ACHN (cell line): Measurements from ENCODE around the gene DPM1.
"Not testable (repeated sequence)": the region's sequence is repeated elsewhere in the genome, so short reads cannot be mapped to it uniquely, and the experiment has no call there.

Experiments used
- DNase-seq: peaks from one replicate; pipeline ENCODE4 v3.0.0-alpha.2; 2015
- in situ Hi-C: cut with HindIII; loops from 2 replicates; pipeline ENCODE4 v1.10.0; 2017; ENCODE audit warnings: low sequenced_read_pairs, low pct_ligation_motif_present, low pct_unique_long_range_greater_than_20kb

The DPM1 gene

DNA sequence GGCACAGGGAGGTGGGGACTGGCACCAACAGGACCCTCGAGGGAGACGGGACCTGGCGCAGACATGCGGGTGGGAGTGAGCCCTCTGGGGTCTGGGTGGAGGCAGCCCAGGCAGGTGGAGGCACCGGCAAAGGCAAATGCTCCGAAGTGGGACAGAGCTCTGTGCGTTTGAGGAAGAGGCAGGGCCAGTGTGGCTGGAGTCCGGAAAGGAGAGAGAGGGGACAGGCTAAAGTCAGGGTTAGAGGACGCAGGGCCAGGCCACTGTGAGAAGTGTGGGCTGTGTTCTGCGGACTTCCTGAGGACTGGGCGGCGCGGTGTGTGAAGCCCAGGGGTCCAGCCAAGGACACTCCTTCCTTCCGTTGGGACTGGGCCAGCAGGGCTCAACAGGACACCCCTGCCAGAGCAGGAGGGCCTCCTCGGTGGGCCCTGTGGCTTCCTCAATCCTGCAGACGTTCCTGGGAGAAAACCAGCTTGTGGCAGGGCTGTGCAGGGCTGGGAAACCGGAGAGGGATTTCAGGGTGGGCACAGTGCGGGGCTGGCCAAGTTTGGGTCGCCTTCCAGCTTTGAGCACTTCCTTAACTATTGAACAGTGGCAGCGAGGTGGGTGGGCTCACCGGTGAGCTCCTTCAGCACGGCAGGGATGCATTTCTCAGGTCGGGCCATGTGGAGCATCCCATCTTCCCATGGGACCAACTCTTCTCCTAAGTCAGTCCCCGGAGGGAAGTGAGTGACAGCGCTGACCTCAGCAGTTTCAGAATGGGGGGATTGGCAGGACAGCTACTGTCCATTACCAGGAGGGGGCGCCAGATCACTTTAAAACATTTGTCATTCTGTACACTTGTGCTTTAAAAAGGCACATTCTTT, 22.8 kb upstream of the DPM1 start:
- in situ Hi-C loops = no loop called here
- peak; percentile 66 for DNase-seq

DNA sequence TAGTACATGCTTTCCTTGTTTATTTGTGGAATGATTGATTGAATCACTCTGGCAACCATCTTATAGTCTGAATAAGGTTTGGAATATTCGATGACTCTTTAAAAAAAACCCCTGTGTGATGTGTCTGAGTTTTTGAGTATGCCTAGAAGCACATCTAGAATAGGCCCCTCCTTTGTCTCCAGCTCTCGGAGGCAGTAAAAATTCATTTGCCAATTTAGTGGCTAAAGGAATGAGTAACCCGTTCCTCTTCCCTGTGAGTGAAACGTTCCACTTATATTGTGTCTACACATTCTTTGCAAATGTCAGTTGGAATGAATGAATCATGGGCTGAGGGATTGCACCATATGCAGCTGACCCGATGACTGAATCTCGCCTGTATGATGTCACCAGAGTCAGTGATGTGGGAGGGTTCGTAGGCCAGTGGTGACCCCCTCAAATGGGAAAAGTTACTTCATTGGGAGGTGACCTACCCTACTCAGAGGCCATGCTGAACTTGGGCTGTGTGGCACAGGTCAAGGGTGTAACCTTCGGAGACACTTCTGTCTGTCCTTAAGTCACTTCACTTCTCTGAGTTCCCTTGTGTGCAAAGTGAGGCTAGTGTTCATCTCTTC, 21.8 kb upstream of the DPM1 start:
- DNase-seq = peak; percentile 95

DNA sequence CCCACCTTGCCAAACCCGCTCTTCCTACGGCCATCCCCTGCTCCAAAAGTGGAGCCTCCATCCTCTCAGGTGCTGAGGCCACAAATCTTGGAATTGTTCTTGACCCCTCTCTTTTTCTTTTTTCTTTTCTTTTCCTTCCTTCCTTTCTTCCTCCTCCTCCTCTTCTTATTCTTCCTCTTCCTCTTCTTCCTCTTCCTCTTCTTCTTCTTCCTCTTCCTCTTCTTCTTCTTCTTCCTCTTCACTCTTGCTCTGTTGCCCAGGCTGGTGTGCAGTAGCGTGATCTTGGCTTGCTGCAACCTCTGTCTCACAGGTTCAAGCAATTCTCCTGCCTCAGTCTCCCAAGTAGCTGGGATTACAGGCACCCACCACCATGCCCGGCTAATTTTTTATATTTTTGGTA, 20.2 kb upstream of the DPM1 start:
- DNase-seq, in situ Hi-C loops: not testable (repeated sequence)

More for the DNA sequence above, 21.8 kb upstream of the DPM1 start:
- in situ Hi-C loops = no loop called here

DNA sequence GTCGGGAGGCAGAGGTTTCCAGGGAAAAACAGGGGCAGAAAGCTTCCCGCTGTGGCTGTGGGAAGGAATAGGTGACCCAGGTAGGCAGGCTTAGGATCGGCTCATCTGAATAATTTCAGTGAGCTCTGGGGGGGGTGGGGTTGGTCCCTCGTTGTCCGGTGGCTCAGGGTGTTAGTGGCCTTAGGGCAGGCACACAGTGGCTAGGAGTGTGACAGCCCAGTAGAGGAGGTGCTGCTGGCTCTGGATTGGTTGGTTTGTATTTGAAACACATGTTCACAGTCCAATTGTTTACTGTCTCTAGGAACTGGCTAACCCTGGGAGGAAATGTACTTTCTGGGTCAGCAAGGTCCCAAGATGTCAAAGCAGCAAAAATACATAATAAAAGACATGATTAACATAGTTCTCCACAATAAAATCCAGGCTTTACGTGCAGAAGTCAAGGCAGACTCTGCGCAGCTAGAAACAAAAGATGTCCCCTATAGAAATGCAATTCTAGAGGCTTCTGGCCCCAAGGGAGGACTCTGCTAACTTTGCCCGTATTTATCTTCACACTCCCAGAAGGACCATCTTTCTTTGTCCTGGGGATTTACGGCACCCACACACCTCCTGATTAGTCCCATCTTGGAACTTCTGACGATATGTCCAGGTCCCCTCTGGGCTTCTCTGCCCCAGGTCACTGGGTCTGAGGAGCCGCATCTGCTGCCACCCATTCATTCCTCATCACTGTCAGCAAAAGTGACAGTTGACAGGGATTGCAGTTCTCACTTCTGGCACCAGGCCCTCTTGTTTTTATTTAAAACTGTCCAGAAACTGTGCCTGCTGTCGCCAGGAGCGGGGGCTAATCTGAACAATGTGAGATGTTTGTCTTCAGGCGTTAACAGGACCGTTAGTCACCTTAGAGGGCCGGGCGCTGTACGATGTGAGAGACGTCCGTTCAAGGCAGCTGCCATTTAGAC, 19.0 kb upstream of the DPM1 start:
- DNase-seq = no peak
- in situ Hi-C loops = no loop called here

DNA sequence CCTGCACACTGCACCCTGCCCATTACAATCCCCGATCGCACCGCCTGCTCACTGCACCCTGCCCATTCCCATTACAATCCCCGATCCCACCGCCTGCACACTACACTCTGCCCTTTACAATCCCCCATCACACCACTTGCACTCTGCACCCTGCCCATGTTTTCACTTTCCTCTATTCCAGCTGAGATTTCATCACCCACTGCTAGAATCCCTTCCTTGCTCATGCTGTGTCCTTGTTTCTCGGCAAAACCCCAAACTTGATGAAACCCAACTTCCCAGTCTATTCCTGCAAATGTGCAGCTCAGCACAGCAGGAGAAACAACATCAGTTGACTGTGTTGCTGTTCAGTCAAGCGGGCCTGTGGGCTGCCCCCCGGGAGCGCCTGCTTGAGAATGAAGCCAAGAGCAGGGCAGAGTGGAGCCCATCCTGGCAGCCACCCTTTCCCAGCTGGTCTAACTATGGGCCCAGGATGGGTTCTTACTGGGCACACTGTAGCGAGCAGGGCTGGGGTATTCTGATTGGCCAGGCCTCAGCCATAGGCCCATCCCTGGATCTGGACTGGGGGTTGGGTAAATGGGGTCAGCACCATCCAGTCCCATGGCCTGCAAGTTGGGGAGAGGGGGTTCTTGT, 17.5 kb upstream of the DPM1 start:
- in situ Hi-C loops = no loop called here
- DNase-seq = no peak

DNA sequence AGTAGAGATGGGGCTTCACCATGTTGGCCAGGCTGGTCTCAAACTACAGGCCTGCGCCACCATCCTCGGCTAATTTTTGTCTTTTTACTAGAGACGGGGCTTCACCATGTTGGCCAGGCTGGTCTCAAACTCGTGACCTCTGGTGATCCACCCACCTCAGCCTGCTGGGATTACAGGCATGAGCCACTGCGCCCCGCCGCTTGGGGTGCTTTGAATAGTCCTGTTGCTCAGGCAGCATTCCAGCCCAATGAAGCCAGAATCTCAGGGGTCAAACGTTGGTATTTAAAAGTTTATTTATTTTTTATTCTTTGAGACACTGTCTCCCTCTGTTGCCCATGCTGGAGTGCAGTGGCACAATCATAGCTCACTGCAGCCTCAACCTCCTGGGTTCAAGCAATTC, 11.6 kb upstream of the DPM1 start:
- in situ Hi-C loops = no loop called here
- no peak for DNase-seq

DNA sequence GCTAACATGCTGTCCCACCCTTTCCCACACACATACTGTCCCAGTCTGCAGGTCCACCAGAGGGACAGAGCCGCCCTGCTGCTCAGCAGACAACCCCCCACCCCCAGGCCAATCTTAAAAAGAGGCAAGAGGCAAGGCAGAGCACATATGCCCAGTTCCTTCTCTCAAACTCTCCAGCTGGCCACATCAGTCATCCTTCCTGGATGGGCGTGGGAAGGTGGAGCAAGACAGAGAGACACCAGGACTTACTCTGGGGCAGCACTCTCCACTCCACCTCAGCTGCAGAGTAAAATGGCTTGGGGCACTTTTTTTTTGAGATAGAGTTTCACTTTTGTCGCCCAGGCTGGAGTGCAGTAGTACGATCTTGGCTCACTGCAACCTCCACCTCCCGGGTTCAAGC, 11.1 kb upstream of the DPM1 start:
- DNase-seq = no peak
- in situ Hi-C loops = no loop called here

DNA sequence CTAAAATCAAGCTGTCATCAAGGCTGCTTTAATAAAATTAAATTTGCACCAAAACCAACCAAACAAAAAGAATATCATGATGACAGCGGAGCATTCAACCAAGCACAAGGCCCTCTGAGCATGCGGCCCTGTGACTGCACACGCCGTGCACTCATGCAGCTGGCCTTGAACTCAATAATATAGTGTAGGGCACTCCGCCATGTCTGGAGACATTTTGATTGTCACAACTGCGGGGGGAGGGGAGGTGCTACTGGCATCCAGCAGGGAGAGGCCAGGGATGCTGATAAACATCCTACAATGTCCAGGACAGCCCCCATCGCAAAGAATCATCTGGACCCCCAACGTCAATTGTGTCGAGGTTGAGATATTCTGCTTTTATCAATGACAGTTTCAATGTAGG, 10.0 kb upstream of the DPM1 start:
- in situ Hi-C loops = no loop called here
- DNase-seq = no peak

DNA sequence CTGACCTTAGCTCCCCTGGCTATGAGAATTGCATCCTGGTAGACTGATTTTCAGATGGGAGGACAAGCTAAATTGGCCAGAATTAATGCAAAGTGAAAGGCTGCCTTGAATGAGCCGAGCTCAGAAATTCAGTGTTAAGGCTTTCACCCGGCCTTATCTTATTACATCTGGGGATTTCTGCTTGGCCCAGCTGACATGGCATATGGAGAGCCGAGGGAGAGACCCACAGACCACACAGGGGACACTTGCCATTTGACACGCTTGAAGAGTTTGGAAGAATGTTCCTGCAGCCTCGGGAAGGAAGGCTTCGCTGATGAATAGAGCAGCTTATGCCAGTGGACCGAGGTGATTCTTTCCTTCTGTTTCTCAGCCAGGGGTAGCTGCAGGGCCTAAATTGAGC, 9.3 kb upstream of the DPM1 start:
- in situ Hi-C loops = no loop called here
- peak; percentile 60 for DNase-seq

DNA sequence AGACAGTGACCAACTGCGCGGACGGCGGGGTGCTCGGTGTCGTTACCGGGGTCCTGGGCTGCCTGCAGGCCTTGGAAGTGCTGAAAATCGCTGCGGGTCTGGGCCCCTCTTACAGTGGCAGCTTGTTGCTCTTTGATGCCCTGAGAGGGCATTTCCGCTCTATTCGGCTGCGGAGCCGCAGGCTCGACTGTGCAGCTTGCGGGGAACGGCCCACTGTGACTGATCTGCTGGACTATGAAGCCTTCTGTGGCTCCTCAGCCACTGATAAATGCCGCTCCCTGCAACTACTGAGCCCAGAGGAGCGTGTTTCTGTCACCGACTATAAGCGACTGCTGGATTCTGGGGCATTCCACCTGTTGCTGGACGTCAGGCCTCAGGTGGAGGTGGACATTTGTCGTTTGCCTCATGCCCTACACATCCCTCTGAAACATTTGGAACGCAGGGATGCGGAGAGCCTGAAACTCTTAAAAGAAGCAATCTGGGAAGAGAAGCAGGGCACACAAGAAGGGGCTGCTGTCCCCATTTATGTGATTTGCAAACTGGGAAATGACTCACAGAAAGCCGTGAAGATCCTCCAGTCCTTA, 1.3 kb upstream of the DPM1 start:
- DNase-seq = no peak
- in situ Hi-C loops = no loop called here

DNA sequence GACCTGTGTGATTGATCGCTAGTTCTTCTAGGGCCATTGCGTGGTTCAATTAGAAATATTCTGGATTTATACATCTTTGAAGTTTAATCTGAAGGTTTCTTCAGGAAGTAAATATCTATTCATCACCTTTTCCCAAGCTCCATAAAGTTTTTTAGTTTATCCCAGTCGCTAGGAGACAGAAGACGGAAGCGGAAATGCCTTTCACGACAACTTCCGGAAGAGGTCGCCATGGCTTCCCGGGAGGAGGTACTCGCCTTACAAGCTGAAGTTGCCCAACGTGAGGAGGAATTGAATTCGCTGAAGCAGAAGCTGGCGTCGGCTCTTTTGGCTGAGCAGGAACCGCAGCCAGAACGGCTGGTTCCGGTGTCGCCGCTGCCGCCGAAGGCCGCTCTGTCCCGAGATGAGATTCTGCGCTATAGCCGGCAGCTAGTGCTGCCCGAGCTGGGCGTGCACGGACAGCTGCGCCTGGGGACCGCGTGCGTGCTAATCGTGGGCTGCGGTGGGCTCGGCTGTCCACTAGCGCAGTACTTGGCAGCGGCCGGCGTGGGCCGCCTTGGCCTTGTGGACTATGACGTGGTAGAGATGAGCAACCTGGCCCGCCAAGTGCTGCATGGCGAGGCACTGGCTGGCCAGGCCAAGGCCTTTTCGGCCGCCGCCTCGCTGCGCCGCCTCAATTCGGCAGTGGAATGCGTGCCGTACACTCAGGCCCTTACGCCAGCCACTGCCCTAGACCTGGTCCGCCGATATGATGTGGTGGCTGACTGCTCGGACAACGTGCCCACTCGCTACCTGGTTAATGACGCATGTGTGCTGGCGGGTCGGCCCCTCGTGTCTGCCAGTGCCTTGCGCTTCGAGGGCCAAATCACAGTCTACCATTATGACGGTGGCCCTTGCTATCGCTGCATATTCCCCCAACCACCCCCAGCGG, 547 bp upstream of the DPM1 start, which contains the start of gene MOCS3:
Gene MOCS3, plus strand, starts transcription at position 204 of the 928 bp plus-strand sequence. Its CDS starts 25 bp downstream, at position 229.
- DNase-seq = peak; percentile 87
- in situ Hi-C loops = no loop called here

DNA sequence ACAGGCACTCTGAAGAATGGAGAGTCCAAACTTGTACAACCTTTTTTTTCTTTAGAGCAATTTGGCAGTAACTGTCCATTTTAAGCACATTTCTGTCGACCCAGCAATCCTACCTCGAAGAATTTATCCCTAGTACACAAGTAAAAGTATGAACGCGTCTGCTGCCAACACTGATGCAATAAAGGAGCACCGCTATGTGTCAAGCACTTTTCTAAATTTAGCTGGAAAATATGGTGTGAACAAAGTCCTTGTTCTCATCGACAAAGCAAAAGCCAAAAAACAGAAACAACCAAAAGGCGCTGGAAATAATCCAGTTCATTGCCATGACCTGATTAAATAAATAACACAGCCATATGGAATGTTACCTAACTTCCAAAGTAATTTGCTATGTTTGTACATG, 1.1 kb downstream of the DPM1 start:
- DNase-seq = no peak
- in situ Hi-C loops = no loop called here

DNA sequence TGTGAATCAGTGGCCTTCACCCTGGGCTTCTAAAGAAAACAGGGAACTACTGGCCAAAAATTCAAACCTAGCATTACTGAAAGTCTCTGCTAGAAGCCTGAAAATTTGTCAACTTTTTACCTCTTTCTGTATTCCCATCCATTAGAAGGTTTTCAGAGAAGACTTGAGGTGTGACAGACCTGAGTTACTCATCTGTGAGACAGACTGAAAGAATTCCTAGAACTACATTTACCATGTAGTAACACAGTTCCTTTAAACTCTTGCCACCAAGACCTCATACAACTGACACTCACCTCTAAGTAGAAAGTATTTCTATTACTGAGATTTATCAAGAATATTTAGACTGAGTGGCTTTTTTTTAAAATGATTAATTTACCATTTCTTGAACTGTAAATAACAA, 4.5 kb downstream of the DPM1 start:
- in situ Hi-C loops = no loop called here
- no peak for DNase-seq

DNA sequence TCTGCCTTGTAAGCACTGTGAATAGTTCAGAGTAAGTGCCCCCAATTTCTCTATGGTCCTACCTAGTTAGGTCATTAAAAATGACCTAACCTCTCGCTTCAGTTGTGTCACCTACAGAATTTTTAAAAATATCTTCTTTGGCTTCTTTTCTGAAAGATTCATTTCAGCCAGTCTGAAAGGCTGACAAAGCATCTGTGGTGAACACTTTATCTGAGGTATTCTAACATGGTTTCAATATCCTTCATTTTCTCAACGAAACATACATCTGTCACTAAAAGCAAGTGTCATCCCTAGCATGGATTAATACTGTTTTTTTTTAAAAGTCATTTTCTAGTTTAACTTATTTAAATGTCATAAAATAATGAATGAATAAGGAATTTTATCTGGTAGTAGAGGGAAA, 5.1 kb downstream of the DPM1 start:
- in situ Hi-C loops = no loop called here
- no peak for DNase-seq

DNA sequence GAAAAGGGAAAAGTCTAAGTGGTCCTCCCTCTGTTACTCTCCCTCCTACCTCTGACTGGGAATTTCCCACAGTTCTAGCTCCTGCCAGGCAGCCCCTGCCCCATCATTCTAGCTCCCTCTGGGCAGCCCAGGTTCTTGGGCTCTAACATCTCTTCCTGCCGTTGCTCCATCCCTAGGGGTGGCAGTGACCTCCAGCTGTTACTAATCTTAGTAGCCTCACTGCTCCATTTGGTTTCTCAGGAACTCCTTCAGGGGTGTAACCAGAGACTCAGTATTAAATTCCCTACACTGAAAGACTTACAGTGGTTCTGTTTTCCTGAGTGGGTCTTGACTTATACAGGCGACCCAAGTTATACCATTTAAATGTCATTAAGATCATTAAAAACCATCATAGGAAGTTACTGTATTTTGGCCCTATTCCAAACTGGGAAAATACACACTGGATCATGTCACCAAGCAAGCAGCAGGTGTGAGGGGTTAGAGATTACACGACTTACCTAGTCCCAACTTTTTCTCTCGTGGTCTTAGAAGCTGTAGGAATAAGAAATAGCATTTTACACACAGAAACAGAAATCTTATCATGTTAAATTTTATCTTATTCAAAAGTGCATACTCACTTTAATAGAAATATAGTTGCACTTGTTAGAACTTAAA, 10.1 kb downstream of the DPM1 start:
- in situ Hi-C loops = no loop called here
- no peak for DNase-seq

DNA sequence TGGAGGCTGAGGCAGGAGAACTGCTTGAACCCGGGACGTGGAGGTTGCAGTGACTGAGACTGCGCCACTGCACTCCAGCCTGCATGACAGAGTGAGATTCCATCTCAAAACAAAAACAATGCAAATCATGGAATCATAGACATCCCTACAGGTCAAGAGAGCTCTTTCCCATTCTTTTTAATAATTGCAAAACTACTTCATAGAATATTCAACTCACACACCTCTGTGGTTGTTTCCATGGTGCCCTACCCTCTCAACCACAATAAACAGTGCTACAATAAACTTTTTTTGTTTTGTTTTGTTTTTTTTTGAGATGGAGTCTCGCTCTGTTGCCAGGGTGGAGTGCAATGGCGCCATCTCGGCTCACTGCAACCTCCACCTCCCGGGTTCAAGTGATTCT, 15.3 kb downstream of the DPM1 start:
- in situ Hi-C loops = no loop called here
- DNase-seq = no peak

DNA sequence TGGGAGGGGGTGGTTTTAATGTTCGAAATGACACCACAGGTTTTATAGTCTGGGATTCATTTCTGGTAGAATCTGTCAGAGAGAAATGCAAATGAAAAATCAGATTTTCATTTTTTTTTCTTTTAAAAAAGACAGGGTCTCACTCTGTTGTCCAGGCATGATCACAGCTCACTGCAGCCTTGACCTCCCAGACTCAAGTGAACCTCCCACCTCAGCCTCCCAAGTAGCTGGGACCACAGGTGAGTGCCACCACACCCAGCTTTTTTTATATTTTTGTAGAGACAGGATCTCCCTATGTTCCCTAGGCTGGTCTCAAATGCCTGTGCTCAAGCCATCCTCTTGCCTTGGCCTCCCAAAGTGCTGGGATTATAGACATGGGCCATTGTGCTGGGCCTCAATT, 24.7 kb downstream of the DPM1 start:
- in situ Hi-C loops = no loop called here
- DNase-seq = no peak
